ENCODE results near the gene UQCRQ. TPM values are rescaled to one million over a fixed set of nuclear protein-coding genes. Genes with fewer than 3 reads are reported as not detected.

Gene UQCRQ
- total RNA-seq, 1 experiment from 2014 or later, result 254 TPM

DNA sequence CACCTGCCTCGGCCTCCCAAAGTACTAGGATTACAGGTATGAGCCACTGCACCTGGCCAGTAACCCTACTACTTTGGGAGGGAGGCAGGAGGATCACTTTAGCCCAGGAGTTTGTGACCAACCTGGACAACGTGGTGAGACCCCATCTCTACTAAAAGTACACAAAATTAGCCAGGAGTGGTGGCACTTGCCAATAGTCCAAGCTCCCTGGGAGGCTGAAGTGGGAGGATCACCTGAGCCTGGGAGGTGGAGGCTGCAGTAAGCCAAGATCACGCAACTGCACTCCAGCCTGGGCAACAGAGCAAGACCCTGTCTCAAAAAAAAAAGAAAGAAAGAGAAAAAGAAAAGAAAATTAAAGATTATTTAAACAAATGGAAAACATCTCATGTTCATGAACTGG lies 10.4 kb upstream of the UQCRQ start:
- no peak for DNase-seq (ENCODE audit: low read depth)
- in situ Hi-C loops (cut with HindIII; ENCODE audit: low pct_unique_long_range_greater_than_20kb, low sequenced_read_pairs), result no loop called here

DNA sequence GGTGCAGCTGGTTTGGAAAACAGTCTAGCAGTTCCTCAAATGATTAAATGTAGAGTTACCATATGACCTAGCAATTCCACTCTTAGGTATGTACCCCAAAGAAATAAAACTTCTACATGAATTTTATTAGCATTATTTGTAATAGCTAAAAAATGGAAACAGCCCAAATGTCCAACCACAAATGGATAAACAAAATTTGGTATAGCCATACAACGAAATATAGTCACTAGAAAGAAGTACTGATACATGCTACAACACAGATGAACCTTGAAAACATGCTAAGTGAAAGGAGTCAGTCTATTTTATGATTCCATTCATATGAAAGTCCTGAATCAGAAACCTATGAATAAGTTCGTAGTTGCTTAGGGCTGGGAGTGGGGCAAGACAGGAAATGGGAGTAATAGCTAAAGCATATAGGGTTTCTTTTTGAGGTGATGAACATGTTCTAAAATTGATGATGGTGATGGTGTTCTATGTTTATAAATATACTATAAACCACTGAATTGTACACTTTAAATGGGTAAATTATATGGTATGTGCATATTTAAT lies 6.5 kb upstream of the UQCRQ start:
- no peak for DNase-seq (ENCODE audit: low read depth)
- in situ Hi-C loops (cut with HindIII; ENCODE audit: low pct_unique_long_range_greater_than_20kb, low sequenced_read_pairs), result no loop called here

DNA sequence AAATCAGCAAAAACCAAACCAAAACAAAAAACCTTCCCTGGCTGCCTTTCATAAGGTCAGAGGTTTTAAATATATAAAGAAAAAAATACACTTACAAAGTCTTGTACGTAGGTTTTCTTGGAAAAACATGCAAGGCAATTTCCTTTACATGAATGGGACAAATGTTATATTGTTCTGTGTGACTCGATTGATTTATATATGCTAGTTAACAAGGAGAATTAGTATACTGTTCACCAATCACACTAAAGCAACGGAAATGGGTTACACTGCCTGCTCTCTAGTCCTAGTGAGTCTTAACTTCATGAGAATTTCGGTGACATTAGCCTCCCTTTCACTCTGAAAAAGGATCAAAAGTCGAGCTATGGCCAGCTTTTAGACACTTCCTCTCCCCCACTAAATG lies 5.7 kb upstream of the UQCRQ start:
- no peak for DNase-seq (ENCODE audit: low read depth)
- in situ Hi-C loops (cut with HindIII; ENCODE audit: low pct_unique_long_range_greater_than_20kb, low sequenced_read_pairs), result no loop called here

DNA sequence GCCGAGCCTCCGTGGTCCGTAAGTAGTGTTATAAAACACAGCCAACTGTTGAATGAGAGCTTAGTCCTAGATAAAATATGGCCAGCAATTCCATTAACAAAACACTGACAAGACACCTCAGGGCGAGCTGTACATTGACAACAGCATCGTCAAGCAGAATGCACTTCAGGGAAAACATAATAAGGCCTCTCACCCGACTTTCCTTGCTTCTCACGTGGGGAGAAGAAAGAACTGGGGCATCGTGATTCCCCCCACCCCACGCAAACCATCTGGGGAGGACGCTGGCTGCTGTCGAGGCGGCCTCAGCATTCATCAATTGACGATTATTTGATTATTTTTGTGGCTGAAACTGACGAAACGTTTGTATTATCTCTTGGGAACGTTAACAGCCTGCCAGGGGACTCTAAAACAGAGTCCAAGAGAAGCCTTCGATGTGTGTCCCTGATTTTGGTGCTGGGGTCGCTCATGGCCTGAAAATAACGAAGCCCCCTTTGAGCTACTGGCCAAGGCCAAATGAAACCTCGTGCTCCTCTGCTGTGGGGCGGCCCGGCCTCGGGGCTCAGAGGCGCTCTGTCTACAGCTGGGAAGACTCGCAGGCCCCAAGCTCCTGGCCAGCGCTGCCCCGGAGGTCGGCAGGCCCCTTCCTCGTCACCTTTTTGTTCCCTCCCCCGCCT lies 637 bp upstream of the UQCRQ start:
- in situ Hi-C loops (cut with HindIII; ENCODE audit: low pct_unique_long_range_greater_than_20kb, low sequenced_read_pairs), result no loop called here
- no peak for DNase-seq (ENCODE audit: low read depth)

DNA sequence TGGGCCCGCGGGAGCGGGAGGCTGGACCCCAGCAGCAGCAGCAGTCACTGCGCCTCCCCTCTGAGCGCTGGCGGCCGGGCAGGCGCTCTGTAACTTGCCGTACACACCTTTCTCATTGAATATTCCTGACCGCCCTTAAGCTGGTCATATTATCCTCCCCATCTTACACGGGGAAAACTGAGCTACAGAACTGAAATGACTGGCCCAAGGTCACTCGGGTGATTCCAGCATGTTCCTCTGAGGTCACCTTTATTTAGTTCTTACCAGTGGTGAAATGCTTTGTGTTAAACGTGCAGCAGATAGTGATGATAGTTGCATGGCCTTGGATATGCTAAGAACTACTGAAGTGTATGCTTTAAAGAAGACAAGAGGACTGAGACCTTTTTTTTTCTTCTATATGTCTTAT lies 607 bp downstream of the UQCRQ start:
- in situ Hi-C loops (cut with HindIII; ENCODE audit: low pct_unique_long_range_greater_than_20kb, low sequenced_read_pairs), result no loop called here
- DNase-seq (ENCODE audit: low read depth), result no peak

DNA sequence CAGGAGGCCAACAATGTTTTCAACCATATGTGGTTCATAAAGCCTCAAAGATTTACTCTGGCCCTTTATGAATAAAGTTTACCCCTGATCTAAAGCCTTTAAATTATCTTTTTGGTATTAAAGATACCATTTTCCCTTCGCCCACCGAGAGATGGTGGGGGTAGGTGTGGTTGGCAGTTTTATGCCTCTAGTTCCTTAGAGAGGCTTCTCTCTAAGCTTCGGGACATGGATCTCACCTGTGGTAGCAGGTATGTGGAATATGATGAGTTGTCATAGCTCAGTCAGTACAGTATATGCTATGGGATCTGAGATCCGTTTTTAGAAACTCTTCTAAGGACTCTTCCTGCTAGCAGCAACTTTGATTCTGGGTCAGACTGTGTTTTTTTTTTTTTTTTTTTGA lies 2.3 kb downstream of the UQCRQ start:
- DNase-seq (ENCODE audit: low read depth), result no peak
- in situ Hi-C loops (cut with HindIII; ENCODE audit: low pct_unique_long_range_greater_than_20kb, low sequenced_read_pairs), result no loop called here

DNA sequence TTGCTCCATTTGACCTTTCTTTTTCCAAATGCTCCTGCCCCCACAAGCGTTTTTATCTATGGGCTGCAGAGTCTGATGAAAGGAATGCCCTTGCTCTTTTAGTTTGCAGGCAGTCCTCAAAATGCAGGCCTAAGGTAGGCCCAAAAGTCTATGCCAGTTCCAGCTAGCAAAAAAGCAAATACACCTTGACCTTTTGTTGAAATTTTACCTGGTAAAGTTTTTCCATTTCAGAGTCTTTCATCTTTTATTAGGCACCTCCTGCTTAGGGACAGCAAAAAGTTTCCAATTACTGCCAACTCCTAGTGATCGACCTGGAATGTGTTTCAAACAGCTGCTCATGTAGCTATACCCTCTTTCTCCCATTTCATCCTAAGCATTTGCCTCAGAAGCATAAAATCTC lies 4.4 kb downstream of the UQCRQ start:
- no peak for DNase-seq (ENCODE audit: low read depth)
- in situ Hi-C loops (cut with HindIII; ENCODE audit: low pct_unique_long_range_greater_than_20kb, low sequenced_read_pairs), result no loop called here

DNA sequence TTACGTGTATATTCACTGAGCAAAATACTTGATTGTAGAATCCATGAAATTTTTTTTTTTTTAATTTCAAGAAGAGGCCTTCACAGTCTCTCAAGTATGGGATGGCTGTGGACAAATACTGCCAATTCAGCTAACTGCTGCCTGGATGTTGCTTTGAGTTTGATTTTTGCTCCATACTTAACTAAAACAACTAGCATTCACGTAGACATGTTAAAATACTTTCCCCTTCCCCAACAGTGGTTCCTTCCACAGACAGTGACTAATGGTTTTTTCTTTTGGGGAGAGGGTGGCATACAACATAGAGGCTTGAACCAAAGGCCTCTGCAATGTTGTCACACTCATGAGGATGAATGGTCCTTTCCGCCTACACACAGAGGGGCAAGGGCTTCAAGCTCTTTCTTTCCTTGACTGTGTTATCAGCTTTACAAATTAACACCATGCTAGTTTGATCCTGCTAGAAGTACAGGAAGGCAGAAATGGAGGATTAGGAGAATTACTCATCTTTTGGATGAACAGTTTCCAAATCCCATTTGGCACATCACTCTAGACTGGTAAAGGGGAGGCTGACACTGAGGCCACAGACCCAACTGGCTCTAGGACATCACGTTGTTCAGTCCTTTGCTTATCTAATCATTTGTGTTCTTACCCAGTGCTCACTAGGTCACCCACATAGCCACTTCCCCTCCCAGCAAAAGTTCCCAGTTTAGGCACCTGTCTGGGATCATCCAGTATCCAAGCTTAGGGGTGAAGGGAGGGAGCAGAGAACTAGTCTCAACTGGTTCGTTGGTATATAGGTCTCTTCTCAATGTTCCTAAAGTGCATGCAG lies 5.2 kb downstream of the UQCRQ start:
- in situ Hi-C loops (cut with HindIII; ENCODE audit: low pct_unique_long_range_greater_than_20kb, low sequenced_read_pairs), result no loop called here
- DNase-seq (ENCODE audit: low read depth), result no peak

DNA sequence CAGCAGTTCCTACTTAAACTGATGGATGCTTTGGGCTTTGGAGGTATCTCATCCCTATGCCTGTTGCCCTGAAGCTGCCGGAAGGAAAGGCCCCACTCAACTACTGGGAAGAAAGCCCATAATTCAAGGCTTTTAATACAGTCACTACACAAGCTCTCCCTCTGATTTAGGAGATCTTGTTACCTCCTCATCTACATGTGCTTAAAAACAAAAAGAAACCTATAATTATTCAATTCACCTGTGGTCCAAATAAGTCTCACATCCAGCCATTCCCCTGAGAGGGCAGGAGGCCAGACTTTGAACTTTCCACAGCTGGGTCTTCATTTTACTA lies 6.3 kb downstream of the UQCRQ start:
- in situ Hi-C loops (cut with HindIII; ENCODE audit: low pct_unique_long_range_greater_than_20kb, low sequenced_read_pairs), result no loop called here
- no peak for DNase-seq (ENCODE audit: low read depth)

DNA sequence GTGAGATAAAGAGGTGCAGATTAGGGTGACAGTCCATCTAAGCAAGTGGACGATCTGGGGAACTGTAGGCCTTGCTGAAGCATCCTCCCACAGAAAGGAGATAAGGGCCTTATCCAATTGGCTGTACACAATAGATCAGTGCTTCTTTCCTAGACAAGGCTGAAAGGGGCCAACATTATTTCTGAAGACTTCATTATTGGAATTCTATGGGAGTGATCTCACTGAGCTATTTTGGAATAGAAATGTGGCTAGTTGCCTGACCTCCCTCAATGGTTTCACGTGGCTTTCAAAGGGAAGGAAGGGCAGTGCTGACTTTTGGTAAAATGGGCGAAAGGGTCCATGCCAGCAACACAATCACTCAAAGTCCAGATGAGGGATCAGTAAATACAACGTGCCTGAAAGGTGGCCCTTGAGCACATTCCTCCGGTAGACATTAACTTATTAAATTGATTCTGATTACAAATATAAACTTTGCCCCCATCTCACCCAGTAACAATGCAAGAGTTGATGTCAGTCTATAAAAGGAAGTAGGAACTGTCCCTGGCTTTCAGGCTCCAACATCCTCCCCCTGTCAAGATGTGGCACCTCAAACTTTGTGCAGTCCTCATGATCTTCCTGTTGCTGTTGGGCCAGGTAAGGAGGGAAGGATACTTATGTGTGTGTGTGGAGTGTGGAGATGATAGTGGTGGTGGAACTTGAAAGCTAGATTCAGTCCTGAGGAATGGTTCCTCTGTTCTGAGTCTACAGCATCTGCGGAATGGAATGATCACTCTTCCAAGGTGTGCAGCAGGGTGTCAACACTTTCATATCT lies 6.9 kb downstream of the UQCRQ start, which contains the start of gene LEAP2:
Gene LEAP2, plus strand, starts transcription at position 550 of the 811 bp plus-strand sequence. Its CDS starts 27 bp downstream, at position 577.
- in situ Hi-C loops (cut with HindIII; ENCODE audit: low pct_unique_long_range_greater_than_20kb, low sequenced_read_pairs), result no loop called here
- DNase-seq (ENCODE audit: low read depth), result peak; percentile 31

DNA sequence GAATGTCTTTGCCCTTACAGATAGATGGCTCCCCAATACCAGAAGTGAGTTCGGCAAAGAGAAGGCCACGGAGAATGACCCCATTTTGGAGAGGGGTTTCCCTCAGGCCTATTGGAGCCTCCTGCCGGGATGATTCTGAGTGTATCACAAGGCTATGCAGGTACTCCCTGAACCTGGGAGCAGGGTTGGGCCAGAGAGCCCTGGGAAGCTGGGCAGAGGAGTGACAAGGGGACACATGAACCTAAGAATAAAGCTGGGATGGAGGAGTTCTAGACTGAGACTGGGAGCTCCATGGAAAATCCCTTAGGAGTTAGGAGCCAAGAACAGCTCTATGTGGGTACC lies 7.5 kb downstream of the UQCRQ start:
- in situ Hi-C loops (cut with HindIII; ENCODE audit: low pct_unique_long_range_greater_than_20kb, low sequenced_read_pairs), result no loop called here
- no peak for DNase-seq (ENCODE audit: low read depth)

DNA sequence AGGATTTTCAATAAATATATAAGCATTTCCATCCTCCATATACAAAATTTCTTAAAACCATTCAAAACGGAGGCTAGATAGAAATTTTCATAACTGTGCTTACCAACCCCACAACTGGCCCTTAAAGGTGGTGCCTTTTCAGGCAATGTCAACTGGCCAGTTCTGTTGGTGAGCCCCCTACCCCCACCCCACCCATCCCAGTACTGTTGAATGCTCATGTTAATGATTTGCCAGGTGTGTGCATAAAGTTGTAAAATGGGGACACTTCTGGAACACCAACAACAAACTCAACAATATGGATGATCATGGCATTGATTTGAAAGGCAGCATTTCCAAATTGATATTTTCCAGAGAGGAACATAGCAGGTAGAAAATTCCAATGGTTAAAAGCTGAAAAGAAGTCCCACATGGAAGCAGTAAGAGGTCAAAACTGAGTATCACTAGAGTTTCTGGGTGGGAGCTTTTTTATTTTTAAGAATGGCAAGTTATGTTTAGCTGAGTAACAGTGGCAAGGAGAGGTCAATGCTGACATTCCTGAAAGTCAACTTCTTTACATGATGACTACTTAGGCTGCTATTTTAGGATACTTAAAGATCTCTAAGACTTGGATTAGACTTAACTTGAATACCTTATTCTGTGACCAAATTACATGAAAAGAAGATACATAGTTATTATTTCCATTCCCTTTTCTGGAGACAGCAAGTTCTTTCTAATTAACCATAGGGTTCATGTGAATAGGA lies 9.7 kb downstream of the UQCRQ start:
- in situ Hi-C loops (cut with HindIII; ENCODE audit: low pct_unique_long_range_greater_than_20kb, low sequenced_read_pairs), result no loop called here
- no peak for DNase-seq (ENCODE audit: low read depth)

DNA sequence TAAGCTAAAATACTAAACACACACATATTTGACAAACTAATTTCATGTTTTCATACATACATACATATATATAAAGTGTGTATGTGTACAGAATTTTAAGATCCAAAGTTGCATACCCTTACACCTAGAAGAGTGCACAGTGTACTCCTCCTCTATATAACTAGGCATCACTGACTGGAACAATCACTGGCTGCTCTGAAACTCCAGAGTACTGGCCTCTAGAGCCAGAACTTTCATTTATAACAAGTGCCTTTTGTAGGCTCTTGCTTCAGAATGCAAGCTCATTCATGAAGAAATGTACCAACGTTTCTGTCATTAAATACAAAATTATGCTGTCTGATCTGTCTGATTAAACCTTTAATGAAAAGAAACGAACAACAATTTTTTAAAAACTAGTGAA lies 11.0 kb downstream of the UQCRQ start:
- no peak for DNase-seq (ENCODE audit: low read depth)
- in situ Hi-C loops (cut with HindIII; ENCODE audit: low pct_unique_long_range_greater_than_20kb, low sequenced_read_pairs), result no loop called here

DNA sequence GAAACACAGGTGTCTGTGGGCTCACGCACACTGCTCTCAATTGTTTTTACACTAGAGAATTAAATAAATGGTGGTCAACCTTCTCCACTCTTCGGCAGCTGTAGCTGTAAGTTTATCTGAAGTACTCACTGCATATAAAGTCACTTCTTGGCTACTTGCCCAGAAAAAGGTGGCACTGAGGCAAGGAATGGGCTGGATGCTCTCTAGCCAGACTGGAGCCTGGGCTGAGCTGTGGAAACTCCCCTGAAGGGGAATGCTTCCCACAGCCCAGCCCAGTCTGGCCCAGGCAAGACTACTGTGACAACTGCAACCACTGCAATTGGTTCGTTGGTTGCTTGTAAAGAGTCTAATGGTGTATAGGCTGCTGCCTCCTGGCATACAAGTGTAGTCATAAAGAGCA lies 11.5 kb downstream of the UQCRQ start:
- peak; percentile 85 for DNase-seq (ENCODE audit: low read depth)
- in situ Hi-C loops (cut with HindIII; ENCODE audit: low pct_unique_long_range_greater_than_20kb, low sequenced_read_pairs), result no loop called here

DNA sequence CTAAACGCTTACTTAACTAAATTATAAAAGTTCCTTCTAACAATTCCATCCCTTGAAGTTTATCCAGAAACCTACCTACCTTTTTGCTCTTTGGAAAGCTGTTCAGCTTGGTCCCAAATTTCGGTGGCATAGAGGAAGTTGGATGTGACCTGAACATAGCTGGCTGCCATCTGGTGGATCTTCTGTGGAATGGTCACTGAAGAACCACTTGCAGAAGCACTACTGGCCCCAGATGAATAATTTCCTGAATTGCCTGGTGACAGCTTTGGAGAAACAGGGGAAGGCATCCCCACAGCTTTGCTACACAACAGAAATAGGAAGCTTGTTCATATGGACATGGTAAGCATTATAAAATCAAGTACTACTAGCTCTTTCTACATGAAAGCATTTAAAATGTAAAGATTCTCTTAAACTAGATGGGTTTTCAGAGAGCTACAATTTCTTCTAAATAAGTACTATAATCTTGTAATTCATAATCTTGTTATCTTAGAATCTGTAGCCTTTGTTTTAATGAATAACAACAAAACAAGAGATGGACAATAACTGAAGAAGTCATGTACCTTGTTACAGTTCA lies 16.9 kb downstream of the UQCRQ start:
- in situ Hi-C loops (cut with HindIII; ENCODE audit: low pct_unique_long_range_greater_than_20kb, low sequenced_read_pairs), result no loop called here
- peak; percentile 42 for DNase-seq (ENCODE audit: low read depth)

DNA sequence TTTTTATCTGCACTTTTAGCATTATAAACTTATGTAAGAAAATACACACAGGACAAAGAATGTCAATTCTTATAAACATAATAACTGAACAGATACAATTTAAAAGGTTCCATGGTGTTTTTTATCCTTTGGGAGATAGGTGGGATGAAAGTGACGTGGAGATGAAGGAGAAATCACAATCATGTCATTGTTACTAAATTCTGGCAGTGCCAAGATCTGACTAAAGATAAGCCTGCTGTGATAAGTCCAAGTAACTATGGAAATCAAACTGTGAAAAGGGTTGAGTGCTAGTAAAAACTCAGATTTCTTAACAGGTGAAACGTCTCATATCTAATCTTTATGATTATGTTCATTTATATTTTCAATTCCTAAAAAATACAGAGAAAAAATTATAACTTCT lies 18.1 kb downstream of the UQCRQ start:
- in situ Hi-C loops (cut with HindIII; ENCODE audit: low pct_unique_long_range_greater_than_20kb, low sequenced_read_pairs), result no loop called here
- no peak for DNase-seq (ENCODE audit: low read depth)

DNA sequence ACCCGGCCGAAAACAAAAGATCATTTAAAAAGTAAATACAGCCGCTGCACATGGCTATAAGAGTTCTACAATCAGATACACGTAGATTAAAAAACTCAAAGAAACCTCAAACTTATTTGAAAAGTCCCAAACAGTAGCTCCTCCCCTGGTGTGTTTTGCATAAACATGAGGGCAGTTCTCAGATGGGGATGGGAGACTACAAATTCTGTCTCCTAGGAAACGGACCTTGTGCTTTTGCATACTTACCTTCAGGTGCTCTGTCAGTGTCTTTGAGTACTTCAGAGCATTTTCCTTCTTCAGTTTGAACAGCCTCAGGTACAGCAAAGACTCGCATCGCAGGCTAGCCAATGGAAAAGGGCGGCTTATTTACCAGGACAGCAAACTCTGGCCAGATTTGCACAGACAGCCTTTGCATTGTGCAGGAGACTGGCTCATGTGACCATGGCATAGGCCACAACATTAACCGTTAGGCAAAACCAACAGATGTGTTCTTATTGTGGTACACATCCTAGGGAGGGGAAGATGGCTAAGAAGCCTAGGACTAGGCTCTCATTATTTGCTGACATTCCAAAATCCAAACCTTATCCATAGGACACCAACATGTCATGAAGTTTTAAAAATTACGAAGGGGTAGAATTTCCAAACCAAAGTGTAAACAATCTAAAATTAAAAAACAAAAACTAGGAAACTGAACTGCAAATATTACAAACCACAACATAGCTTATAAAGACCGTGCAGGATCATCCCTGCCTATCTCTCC lies 19.8 kb downstream of the UQCRQ start:
- DNase-seq (ENCODE audit: low read depth), result no peak
- in situ Hi-C loops (cut with HindIII; ENCODE audit: low pct_unique_long_range_greater_than_20kb, low sequenced_read_pairs), result no loop called here
